SKM-1 (cell line): ENCODE measurements around the gene REEP1.

Experiments used
- DNase-seq: peaks from one replicate; lab custom pipeline; 2025; ENCODE audit not compliant: unreplicated experiment; lab: John Stamatoyannopoulos, UW

The REEP1 gene

DNA sequence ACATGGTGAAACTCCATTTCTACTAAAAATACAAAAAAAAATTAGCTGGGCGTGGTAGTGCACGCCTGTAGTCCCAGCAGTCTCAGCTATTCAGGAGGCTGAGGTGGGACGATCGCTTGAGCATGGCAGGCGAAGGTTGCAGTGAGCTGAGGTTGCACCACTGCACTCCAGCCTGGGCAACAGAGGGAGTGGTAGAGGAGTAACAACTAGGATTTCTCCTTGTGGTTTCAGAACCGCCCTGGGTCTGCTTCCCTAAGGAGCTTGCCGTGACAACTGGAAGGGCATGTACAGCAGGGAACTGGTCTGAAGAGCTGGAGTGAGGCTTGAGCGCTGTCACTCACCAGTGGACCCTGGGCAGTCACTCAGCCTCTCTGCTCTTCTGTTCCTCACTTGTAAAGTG is 29.1 kb downstream of the REEP1 start:
- no peak for DNase-seq

DNA sequence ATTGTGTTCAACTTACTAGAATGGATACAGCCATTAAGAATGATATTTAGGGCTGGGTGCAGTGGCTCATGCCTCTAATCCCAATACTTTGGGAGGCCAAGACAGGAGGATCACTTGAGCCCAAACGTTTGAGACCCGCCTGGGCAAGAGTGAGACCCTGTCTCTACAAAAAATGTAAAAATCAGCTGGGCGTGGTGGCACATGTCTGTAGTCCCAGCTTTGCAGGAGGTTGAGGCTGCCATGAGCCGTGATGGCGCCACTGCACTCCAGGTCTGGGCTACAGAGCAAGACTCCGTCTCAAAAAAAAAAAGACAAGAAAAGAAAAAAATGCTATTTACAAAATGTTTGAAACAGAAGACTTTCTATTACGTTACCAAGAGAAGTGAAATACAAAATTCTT is 30.0 kb downstream of the REEP1 start:
- DNase-seq, result no peak

- no peak for DNase-seq
Measured at GRCh38 chr2:86305915-86306254, 31.5 kb downstream of the REEP1 start.

DNA sequence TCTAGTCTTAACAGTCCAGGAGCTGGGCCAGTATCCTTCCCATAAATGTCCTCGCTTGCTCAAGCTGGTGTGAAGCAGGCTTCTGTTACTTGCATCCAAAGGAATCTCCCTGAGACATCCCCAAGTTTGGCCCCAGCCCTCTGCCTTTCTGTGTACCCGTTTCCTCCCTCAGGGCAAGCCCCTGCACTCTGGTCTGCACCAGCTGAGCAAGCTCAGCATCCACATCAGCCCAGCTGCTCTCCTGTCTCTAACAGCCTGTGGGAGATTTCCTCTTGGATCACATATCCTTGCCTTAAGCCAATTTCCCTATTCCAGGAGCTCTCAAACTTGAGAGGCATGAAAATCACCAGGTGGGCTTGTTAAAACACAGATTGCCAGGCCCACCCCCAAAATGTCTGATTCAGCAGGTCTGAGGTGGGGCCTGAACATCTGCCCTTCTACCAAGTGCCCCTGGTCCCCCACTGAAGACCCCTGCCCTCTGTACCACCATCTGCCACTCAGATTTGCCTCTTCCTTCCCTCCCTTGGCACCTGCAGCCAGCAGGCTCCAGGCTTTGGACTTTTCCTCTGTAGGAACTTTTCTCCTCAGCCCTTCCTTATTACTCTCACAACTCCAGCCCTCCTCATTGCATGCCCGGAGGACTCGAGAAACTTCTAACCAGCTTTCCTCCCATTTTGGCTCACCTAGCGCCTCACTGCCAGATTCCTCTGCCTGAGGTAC is 32.1 kb downstream of the REEP1 start:
- no peak for DNase-seq

DNA sequence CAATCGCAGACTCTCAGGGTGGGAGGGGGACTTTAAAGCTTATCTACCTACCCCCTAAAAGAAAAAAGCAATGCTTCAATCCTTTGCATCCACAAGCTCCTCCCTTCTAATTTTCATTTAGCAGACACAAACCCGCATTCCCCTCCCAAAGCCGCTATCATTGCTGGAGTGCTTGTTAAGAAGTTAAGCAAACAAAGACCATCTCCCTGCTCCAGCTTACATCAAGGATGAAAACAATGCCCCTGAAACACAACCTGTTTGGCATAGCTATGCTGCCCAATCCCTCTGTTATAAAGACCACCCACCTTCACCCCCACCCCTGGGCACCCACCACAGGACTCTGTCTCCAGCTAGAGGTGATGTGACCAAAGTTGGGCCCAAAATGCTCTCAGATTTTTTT is 33.0 kb downstream of the REEP1 start:
- no peak for DNase-seq

GRCh38 chr2:86302320-86302719 is 35.1 kb downstream of the REEP1 start:
- no peak for DNase-seq

DNA sequence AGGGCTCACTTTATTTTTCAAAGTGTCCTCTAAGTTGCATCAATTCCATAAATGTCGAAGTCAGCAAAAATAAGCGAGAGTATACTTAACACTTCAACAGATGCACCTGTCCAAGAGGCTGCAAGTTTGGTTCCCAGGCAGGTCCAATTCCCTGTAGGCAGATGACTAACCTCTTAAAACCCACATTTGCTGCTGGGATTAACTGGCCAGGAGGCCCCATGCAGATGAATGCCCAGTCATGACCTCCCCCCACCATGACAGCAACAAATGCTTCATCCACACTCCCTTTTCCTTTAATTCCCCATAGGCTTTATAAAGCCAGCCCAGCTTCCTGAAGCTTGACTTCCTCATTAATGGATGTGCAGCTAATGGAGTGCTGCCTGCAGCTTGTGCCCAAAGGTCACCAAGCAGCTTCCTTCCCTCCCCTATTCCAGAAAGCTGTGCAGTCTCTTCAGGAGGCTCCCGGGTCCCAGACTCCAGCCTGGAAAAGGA is 35.7 kb downstream of the REEP1 start:
- DNase-seq, result no peak

- no peak for DNase-seq
Measured at GRCh38 chr2:86301009-86301408, 36.4 kb downstream of the REEP1 start.

GRCh38 chr2:86300496-86300895 is 36.9 kb downstream of the REEP1 start:
- no peak for DNase-seq

GRCh38 chr2:86298411-86299390 is 38.7 kb downstream of the REEP1 start:
- DNase-seq, result no peak

GRCh38 chr2:86297382-86298147 is 39.9 kb downstream of the REEP1 start:
- no peak for DNase-seq

GRCh38 chr2:86296947-86297346 is 40.5 kb downstream of the REEP1 start:
- no peak for DNase-seq

- no peak for DNase-seq
Measured at GRCh38 chr2:86295066-86295465, 42.4 kb downstream of the REEP1 start.

GRCh38 chr2:86293612-86294011 is 43.8 kb downstream of the REEP1 start:
- DNase-seq, result no peak

DNA sequence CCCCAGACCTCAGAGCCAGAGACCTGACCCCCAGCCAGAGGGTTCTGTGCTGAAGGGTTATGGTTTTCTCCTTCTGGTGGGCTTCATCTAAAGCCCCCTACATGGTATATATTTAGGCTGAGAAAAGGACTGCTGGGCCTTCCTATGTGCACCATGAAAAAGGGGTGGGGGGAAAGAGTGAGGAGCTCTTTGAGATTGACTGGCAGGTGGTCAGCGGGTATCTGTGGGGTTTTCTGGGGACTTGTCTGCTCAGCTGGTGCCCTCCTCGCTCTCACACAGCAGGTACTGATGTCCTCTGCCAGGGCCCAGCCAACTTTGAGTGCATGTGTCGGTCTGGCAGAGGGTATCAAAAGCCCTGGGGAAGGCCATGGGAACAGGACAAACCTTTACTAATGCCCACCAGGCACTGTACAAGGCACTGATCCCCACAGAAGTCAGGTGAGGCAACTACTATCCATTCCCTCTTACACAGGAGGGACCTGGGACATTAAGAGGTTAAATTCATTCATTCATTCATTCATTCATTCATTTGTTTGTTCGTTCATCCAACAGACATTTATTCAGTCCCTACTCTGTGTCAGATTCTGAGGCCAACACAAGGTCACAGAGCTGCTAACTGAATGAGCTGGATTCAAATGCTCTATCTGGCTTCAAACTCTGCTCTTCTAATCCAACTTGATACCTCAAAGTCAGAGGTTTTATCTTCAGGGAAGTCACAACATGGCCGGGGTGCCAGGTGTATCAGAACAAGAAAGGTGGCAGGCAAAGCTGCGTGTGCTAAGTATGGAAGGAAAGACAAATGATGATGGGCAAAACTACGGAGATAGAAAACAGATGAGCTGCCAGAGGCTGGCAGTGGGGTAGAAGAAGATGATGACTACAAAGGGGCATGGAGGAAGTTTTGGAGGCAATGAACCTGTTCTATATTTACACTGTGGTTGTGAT is 44.6 kb downstream of the REEP1 start:
- DNase-seq, result no peak

DNA sequence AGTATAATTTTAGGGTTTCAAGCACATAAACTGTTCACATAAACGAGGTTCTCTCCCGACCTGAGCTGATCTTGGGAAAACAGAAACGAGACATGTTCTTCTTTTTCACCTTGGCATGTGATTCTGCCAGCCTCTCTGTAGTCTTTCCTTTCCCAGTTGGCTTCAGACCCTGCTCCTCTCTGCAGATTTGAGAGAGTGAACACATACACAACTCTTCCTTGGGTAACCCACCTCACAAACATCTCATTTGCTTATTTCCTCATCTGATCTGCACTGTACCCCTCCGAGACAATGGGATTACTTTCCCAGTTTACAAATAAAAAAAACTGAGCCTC is 46.1 kb downstream of the REEP1 start:
- no peak for DNase-seq

DNA sequence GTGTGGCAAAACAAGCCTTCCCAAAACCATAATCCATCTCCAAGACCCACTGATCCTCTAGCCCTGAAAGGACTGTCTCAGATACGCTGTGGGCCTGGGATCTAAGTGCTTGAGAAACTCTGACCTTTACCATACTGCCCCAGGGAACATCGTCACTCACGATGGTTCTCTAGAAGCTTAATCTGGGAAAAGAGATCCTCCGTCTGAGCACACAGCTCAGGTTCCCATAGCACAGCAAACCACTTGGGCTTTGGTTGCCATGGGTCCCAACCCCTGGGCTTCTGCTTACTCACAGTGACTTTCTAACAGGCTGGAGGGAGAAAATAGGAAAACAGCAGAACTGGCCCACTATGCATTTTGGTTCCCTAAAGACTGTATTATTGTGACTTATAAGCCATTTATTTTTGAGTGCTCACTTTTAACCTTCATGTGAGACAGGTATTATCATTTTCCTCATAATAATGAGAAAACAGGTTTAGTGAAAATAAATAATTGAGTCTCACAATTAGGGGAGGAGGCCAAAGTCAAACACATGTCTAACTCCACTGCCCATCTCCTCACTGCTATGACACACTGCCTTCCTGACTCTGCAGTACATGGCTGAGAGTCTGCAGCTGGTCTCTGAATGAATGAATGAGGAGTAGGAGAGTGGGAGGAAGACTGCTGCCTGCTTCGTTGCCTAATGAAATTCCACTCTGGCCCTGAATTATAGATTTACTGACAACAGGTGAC is 46.7 kb downstream of the REEP1 start:
- DNase-seq, result no peak

DNA sequence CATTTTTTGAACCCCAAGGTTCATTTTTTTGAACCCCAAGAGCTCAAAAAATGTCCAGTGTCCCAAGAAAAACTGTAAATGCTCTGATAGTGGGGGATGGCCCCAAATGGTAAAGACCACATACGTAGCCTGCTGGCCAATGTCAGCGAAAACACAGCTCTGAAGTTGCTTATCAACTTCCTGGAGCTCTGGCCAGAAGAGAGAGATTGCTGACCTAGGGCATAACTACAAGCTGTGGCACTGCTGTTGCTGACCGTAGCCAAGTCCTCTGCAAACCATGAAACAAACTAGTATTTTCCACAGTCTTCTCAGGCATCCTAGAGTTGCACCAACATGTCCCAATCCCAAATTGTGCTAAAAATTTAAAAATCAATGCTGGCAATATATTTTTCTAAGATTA is 50.9 kb downstream of the REEP1 start:
- no peak for DNase-seq

DNA sequence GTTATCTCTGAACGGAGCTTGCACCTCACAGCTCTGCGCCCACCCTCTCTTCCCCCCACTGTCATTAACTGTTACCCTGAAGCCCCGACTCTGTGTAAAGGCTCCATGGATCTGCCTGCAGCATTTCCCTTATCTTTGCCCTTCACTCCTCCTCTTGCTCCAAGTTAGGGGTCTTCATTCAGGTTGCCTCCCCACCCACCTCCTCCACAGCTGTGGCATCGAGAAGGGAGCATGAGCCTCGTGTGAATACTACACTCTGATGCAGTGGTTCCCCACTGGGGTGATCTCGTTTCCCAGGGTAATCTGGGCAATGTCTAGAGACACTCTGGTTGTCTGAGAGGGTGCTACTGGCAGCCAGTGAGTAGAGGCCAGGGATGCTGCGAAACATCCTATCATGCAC is 51.4 kb downstream of the REEP1 start:
- no peak for DNase-seq

DNA sequence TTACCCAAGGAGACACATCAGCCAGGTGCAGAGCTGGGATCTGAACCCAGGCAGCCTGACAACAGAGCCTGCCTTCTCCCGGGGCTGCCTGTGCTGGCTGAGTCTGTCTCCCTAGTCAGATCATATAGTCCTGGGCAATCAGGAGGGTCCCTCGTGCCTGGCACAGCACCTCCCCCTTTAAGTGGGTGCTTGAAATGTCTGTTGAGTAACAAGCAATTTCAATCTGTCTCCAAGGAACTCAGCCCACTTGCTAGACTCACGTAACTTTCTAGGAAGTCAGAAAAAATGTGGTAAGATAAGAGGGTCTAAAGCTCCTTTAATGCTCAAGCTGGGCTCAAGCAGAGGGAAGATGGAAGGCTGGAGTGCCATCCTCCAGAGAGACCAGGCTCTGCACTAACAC is 51.9 kb downstream of the REEP1 start:
- no peak for DNase-seq
